ENCODE measurements around the gene ADAM30. TPM values are rescaled to one million over a fixed set of nuclear protein-coding genes. Genes with fewer than 3 reads are reported as not detected.

The ADAM30 gene
- total RNA-seq, 2 donors from 2014 or later = not detected

DNA sequence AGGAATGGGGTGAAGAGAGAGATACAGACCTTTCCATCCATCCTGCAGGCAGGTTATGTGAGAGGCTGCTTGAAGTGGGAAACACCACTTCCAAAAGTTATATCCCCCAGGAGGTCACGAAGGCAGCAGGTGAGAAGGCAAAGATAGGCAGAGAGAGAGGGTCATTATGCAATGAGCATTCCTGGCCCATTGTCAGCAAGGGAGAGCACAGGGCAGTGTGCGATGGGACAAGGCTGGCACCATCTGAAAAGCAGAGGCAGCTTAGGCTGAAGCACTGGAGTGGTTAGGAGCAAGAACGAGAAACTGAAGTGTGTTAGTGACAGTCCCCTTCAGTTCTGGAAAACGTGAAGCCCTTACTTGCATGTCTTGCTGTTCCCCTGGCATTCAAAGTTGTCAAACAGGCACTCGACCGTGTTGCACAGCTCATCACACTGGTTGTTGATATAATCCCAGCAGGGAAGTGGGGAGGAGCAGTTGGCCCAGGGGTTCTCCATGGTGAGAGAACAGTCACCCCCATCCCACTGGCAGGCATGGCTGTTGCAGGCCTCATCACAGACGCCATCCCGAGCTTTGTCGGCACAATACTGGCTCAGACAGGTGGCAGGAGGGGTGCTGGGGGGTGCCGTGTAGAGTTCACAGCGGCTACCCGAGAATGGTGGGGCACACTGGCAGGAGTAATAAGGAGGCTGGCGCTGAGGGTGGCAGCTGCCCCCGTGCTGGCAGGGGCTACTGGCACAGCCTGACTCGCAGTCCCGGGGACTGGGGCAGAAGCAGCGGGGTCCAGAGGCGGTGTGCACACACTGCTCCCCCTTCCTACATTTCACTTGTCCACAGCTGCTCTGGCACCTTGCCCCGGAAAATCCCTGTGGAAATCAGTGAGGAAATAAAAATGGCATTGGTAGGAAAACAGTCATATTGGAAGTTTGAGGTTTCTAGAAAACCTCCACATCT is 28.9 kb upstream of the ADAM30 start:
- DNase-seq = no peak
- intact Hi-C loops (cut with DNase I) = no loop called here
- Histone ChIP-seq H3K4me3 (no peak overlapping the region), H3K36me3 (peaks cover 6% of the 10 kb centered on the region), H3K27me3 (no peaks in the 10 kb centered on the region), H3K9ac (ENCODE audit: low read depth in 2 of 2, low read length in 2 of 2) (no peak overlapping the region), H3K27ac (no peak overlapping the region), H3K9me3 (no peaks in the 10 kb centered on the region), H3K4me1 (no peaks in the 10 kb centered on the region)
- TF ChIP-seq, protein P1, sequence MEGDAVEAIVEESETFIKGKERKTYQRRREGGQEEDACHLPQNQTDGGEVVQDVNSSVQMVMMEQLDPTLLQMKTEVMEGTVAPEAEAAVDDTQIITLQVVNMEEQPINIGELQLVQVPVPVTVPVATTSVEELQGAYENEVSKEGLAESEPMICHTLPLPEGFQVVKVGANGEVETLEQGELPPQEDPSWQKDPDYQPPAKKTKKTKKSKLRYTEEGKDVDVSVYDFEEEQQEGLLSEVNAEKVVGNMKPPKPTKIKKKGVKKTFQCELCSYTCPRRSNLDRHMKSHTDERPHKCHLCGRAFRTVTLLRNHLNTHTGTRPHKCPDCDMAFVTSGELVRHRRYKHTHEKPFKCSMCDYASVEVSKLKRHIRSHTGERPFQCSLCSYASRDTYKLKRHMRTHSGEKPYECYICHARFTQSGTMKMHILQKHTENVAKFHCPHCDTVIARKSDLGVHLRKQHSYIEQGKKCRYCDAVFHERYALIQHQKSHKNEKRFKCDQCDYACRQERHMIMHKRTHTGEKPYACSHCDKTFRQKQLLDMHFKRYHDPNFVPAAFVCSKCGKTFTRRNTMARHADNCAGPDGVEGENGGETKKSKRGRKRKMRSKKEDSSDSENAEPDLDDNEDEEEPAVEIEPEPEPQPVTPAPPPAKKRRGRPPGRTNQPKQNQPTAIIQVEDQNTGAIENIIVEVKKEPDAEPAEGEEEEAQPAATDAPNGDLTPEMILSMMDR (IDR thresholded peaks at IDR 0.05) = no peak

DNA sequence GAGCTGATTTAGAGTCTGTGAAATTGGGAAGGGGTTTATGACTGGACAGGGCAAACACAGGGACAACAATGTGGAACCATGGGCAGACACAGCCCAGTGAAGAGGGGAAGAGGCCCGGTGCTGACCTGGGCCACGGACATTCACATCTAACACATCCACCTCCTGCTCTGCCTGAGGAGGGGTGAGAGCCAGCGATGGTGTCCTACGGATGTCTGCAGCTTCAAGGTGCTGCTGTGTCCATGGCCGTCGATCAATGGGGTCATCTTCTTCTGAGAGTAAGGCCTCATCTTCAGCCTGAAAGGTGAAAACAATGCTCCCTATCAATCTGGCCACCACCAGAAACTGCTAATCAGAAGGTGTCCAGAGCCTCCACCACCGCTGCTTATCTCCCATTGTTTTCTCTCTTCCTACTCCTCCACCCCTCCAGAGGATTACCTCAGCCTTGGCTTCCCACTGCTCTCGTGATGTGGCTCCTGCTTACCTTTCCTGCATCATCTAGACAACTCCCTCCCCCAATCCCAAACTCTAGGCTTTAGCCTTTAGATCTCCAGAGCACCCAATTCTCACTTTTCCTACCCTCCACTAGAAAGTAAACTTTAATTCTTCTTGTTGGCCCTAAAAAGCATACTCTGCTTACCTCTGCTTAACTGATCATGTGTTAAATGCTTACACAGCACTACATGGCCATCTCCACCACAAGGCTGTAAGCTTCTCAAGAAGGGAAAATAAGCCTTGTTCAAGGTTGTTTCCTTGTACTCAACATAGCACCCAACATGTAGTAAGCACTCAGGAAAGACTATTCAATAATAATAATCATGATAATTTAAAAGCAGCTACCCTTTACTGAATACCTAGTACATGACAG is 24.0 kb upstream of the ADAM30 start:
- H3K36me3 ChIP-seq = peaks cover 11% of the 10 kb centered on the region

DNA sequence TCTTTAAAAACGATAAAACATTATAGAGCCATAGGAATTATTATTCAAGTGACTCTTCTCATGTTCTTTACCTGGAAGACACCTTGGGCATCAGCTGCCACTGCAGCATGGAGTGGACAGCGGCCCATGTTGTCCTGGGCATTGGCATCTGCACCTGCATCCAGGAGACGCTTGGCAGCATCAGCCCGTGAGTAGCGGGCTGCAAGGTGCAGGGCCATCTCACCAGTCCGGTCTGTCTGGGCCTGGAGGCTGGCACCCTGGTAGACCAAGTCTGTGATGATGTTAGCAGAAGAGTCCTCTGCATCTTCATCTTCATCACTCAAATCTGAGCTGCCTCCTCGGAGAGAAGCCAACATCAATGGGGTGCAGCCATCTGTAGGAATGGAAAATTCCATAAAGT is 22.9 kb upstream of the ADAM30 start:
- Histone ChIP-seq H3K9ac (ENCODE audit: low read depth in 2 of 2, low read length in 2 of 2) (no peak overlapping the region), H3K4me1 (no peaks in the 10 kb centered on the region), H3K9me3 (no peaks in the 10 kb centered on the region), H3K36me3 (peaks cover 9% of the 10 kb centered on the region), H3K27me3 (no peaks in the 10 kb centered on the region), H3K27ac (no peak overlapping the region), H3K4me3 (no peak overlapping the region)
- TF ChIP-seq, protein P1 (IDR thresholded peaks at IDR 0.05) = no peak
- DNase-seq = no peak
- intact Hi-C loops (cut with DNase I) = no loop called here

More for the DNA sequence above, 24.0 kb upstream of the ADAM30 start:
- intact Hi-C loops (cut with DNase I) = no loop called here
- Histone ChIP-seq H3K4me3 (no peak overlapping the region), H3K27ac (no peak overlapping the region), H3K27me3 (no peaks in the 10 kb centered on the region), H3K4me1 (no peaks in the 10 kb centered on the region), H3K9me3 (no peaks in the 10 kb centered on the region), H3K9ac (ENCODE audit: low read depth in 2 of 2, low read length in 2 of 2) (no peak overlapping the region)
- TF ChIP-seq, protein P1 (IDR thresholded peaks at IDR 0.05) = no peak
- DNase-seq = no peak

DNA sequence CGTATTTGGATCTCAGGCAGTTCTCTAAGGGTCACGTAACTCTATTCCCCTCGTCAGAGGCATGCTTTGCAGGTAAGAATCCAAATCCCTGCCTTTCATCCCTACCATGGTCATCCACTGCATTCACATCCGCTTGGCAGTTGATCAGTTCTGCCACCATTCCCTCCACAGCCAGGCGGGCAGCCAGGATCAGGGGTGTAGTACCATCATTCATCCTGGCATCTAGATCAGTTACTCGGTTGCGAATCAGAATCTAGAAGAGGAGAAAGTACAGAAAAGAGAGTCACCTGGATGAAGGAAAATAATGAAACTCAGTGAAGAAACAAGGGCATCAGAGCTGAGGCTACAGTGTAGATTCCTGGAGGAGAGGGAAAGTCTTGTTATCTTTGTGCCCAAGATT is 22.0 kb upstream of the ADAM30 start:
- TF ChIP-seq, protein P1 (IDR thresholded peaks at IDR 0.05) = no peak
- no peak for DNase-seq
- Histone ChIP-seq H3K27me3 (no peaks in the 10 kb centered on the region), H3K9ac (ENCODE audit: low read depth in 2 of 2, low read length in 2 of 2) (no peak overlapping the region), H3K4me1 (no peaks in the 10 kb centered on the region), H3K9me3 (no peaks in the 10 kb centered on the region), H3K4me3 (no peak overlapping the region), H3K27ac (no peak overlapping the region), H3K36me3 (peaks cover 9% of the 10 kb centered on the region)
- intact Hi-C loops (cut with DNase I) = no loop called here

DNA sequence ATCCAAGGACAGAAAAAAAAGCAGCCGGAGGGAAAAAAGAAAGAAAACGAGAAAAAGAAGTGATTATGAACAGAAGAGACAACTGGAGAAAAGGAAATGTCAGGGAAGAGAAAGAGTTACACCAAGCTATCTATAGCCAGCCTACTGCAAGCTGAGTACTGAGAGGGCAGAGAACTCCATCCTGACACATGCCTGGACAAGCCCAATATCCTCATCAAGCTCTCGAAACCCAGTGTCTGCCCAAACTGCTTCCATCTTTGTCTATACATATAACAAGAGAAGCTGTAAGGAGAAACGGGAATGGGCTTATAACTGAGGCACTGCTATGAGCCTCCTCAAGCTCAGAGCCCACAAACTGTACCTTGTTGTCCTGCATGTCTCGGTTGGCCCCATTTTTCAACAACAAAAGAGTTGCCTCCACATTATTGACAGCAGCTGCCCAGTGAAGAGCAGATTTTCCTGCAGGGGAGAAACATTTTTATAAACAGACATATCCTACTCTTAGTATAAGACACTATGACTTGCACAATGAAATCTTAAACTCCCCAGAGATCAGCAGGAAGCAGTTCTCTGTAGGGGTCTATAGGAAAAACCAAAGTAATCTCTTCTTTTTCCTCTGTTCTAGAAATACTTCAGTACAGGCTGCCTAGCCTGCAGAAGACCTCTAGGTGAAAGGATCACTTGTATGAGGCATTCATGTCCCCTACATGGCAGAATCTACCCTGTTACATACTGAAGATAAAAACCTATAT is 21.2 kb upstream of the ADAM30 start:
- no peak for DNase-seq
- Histone ChIP-seq H3K9me3 (no peaks in the 10 kb centered on the region), H3K27ac (no peak overlapping the region), H3K36me3 (peaks cover 9% of the 10 kb centered on the region), H3K27me3 (no peaks in the 10 kb centered on the region), H3K4me1 (no peaks in the 10 kb centered on the region), H3K4me3 (no peak overlapping the region), H3K9ac (ENCODE audit: low read depth in 2 of 2, low read length in 2 of 2) (no peak overlapping the region)
- intact Hi-C loops (cut with DNase I) = no loop called here
- TF ChIP-seq, protein P1 (IDR thresholded peaks at IDR 0.05) = no peak

Measured in colonic mucosa (tissue), 4 donors.